ENCODE measurements around the gene MAPKBP1.

The MAPKBP1 gene

DNA sequence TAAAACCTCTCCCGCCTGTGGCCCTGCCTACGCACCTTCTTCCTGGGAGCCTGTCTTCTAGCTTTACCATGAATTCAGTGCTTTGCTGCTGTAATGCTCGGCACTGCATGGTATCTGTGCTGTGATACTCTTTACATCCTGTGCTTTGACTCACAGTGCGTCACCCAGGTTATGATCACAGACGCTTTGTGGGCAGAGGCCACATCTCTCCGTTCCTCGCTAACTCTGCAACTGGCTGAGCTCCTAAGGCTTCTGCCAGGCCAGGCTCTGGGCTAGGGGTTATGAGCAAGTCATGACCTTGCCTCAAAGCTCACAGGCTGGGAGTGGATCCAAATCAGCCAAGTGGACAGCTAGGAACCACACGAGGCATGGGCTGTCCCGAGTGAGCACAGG is 96.4 kb downstream of the MAPKBP1 start:
- DNase-seq = peak; percentile 68

DNA sequence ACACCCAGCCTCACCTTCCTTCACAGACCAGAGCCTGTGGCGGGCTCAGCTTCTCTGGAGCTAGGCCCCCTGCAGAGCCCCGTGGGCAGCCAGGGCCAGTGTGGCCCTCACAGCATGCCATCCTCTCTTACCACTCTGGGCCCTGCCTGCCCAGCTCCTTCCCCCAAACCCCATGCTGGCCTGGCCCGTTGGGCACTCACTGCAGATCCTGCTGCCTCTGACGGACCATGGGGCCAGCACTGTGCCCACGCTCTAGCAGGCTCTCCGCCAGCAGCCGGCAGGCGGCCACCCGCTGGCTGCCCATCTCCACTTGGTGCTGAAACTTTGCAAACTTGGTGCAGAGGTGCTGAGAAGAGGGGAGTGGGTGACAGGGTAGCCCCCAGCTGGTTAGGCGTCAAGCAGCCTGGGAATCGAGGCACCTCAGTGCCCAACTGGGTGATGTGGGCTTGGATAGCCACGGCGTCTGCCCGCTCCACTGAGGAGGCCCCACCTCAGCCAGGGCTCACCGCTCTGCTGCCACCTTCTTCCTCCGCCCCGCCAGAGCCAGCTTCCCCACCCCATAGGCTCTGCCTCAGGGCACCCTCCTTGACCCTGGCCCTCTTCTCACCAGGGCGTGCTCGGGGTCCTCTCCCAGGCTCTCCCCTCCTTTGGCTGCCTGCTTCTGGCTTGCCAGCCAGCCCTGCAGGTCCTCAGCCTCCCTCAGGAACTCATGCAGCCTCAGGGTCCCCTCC is 97.1 kb downstream of the MAPKBP1 start:
- DNase-seq = no peak

DNA sequence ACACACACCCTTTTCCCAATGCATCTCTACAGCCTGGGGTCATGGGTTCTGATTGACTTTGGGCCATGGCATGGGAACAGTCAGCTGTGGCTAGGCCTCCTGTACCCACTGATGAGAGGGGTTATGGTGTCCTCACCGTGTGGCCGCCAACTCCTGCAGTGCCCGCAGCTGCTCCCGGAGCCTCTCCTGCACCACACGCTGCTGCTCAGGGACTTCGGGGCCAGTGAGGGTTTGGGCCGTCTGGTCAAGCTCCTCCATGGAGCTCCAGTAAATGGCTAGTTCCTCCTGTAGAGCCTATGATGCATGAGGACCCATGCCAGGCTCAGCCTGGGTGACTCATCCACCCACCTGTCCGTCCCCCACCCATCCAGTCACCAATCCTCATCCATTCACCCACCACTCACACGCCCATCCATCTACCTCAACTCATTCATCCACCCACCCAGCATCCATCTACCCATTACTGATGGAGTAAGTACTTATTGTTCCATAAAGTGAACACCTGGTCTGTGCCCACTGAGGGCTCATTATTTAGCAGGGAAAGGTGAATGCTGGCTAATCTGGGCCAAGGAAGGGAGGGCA is 98.0 kb downstream of the MAPKBP1 start:
- DNase-seq = no peak

DNA sequence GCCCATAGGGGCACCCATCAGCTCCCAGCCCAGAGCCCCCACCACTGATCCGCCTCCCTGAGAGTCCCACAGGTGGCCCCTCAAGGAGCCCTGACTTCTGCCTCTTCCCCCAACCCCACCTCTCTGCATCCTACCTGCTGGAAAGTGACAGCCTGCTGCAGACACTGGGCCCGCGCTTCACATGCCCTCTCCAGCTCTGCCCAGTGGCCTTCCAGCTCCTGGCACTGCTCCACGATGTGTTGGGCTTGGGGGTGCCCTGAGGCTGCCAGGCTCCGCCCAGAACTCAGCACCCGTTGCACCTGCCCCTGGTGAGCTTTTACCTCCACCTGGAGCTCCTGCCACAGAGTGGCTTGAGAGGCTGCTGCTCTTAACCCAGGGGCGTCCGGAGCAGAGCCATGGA is 99.4 kb downstream of the MAPKBP1 start:
- DNase-seq = no peak

DNA sequence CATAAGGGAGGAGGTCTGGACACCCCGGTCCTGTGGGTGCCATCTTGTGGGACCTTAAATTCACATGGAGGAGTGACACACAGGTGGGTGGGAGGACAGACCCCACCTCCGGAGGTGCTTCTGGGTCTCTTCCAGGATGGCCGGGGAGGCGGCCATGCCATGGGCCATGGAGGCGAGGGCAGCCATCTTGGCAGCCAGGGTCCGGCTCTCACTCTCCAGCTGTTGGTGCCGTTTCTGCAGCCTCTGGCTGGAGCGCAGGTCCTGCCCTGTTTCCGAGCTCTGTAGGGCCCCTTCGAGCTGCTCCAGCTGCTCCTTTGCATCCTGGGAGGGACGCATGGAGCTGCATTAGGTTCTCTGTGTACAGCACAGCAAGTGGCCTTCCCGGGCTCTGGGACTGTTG is 100.5 kb downstream of the MAPKBP1 start:
- DNase-seq = no peak

DNA sequence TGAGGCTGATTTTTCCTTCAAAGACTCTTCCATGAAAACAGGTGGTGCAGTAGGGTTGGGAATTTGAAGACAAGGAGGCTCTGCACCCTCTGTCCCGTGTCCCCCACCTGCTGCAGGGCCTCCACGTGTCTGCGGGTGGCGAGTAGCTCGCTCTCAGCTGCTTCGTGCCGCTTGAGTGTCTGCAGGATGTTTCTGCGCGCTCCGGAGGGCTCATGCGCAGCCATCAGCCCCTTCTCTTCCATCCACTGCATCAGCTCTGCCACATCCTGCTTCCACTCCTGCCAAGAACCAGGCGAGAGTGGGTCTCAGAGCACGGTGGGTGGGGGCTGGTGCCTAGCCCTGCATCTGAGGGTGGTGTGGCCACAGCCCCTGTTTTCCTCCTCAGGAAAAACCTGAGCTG is 101.7 kb downstream of the MAPKBP1 start:
- DNase-seq = no peak

DNA sequence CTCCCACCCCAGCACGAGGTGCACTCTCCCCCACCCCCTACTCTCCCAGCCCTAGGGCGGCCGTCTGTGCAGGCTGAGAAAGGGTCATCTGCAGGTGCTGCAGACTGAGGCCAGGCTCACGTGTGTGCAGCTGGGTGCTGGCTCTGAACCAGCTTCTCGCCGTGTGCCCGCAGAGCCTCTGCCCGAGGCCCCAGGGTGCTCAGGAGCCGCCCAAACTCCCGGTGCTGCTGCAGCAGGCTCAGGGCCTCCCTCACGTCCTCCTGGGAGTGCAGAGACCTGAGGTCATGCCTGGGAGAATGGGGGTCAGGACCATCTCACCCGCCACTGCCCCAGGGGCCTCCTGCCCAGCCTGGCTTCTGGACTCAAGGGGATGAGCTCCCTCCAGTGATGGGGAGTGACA is 102.4 kb downstream of the MAPKBP1 start:
- no peak for DNase-seq
